ENCODE results near the gene CADM3. TPM values are rescaled to one million over a fixed set of nuclear protein-coding genes. Genes with fewer than 3 reads are reported as not detected.

The CADM3 gene
- total and polyA plus RNA-seq, 2 of the 8 experiments (the other 6 are each of a cell fraction or from before 2014, with no cell fraction given), result 8.3 to 8.5 TPM

GRCh38 chr1:159248311-159248710, 76.9 kb downstream of the CADM3 start (continued):
- TF ChIP-seq EP300 (IDR thresholded peaks at IDR 0.05; ENCODE audit: borderline replicate concordance in 1 of 2, low read depth in 2 of 2, low read length in 2 of 2), result no peak

All from H1 (cell line).